HPDE6-E6E7 (cell line): ENCODE results near the gene THAP8.

ENCODE experiments used
- DNase-seq: peaks from one replicate; pipeline ENCODE4 v3.0.0; 2011; ENCODE audit warnings: missing footprints; ENCODE audit errors: extremely low spot score

Gene THAP8

DNA sequence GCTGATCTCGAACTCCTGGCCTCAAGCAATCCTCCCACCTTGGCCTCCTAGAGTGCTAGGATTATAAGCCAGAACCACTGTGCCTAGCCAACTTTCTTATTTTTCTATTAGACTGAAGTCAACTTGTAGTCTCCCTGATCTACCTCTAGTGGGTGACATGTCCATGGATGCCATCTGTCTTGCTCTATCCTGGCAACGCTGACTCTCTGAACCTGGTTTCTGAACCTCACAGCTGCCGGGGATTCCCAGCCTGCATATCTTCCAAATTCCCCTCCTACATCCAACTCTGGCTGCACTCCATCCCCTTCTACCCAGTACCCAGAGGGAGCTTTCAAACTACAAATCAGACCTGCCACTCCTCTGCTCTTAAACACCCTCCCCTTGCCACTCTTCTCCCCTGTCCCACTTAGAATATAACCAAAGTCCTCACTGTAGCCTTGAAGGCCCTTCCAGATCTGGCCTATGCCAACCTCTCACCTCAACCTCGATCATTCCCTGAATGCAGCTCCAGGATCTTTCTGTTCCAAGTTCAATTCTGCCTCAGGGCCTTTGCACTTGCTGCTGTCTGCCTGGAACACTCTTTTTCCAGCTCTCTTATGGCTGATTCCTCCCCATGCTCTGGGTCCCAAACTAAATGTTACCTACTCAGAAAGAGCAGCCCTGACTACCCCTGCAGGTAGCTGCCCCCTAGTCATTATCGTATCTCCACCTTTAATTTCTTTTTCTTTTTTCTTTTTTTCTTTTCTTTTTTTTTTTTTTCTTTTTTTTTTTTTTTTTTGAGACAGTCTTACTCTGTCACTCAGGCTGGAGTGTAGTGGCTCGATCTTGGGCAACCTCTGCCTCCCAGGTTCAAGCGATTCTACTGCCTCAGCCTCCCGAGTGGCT lies 23.6 kb downstream of the THAP8 start:
- DNase-seq = no peak

DNA sequence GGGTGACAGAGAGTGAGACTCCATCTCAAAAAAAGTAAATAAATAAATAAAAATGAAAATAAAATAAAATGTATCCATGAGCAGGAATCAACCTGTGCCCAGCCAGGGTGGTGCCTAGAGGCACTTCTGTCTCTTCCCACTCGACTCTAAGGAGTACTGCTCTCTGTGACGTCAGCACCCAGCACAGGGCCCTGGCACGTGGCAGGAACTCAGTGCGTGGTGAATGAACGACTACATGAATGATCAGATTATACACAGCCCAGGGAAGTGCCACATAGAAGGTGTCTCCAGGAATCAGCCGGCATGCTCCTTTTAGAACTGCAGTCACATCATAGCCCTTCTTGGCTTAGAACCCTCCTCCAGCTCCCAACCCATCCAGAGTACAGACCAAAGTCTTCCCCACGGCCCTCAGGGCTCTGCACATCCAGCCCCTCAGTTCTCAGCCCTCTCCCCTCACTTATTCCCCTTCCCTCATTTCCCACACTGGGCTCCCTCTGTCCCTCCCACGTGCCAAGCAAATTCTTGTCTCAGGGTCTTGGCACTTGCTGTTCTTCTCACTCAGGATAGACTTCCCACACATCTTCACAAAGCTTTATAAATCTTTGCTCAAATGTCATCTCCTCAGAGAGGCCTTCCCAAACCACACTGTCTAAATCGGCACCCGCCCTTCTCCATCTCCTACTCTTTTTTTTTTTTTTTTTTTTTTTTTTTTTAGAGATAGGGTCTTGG lies 25.6 kb downstream of the THAP8 start:
- DNase-seq = no peak

DNA sequence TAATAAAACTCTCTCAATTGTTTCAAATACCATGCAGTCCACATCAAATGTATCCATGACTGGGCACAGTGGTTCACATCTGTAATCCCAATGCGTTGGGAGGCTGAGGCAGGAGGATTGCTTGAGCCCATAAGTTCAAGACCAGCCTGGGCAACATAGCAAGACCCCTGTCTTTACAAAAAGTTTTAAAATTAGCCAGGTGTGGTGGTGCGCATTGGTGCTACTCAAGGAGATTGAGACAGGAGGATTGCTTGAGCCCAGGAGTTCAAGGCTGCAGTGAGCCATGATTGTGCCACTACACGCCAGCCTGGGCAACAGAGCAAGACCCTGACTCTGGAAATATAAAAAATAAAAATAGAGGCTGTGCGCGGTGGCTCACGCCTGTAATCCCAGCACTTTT lies 26.4 kb downstream of the THAP8 start:
- no peak for DNase-seq

DNA sequence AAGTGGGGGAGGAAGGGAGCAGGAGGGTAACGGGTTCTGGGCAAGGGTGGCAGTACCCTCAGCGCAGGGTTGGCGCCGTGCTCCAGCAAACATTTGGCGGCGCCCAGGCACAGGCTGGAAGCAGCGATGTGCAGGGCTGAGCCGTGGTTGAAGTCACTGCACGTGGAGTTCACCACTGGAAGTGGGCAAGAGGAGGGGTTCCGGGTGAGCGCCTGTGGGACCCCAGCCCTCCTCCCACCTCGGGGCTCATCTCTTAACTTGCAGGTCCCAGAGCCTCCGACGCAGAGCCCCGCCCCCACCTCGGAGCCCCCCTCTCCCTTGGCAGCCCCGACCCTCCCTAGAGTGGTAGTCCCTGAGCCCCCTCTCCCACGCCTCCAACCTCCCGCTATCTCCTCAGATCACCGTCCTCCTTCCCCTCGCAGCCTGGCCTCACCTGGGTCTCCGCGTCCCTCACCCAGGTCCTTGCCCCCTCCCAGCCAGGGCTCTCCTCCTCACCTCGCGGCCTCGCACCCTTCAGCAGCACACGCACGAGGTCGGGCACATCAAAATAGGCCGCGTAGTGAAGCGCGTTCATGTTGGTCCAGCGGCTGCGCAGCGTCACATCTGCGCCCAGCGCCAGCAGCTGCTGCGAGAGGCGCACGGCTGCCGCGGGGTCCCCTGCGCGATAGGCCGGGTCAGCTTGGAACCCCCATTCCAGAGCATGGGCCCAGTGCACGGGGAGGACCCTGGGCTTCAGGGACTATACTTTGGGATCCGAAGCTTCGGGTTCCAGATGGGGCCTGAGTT lies 27.8 kb downstream of the THAP8 start:
- DNase-seq = no peak

DNA sequence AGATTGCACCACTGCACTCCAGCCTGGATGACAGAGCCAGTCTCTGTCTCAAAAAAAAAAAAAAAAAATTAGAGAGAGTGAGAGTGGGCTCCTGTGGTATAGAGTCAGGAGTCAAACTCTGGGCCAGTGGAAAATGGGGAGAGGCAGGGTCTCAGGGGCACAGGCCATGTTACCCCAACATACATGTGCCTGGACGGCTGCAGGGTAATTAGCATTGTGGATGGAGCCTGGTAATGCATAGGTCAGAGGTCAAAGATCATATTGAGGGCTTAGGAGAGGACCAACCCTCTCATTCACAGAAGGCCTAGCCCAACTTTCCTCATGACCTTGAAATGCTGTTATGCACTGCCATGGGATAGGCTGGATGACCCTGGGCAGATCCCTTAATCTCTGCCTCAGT lies 28.5 kb downstream of the THAP8 start:
- no peak for DNase-seq

DNA sequence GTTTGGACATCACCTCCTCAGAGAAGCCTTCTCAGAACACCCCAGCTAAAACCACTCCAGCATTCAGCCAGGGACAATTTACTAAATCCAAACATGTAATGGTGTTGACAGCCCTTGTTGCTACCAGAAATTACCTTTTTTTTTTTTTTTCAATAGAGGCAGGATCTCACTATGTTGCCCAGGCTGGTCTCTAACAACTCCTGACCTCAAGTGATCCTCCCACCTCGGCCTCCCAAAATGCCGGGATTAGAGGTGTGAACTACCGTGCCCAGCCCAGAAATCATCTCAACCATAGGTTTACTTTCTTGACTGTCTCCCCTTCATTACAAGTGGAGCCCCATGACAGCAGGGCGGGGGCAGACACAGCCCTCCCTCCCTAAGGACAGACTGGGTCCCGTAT lies 30.7 kb downstream of the THAP8 start:
- DNase-seq = no peak

DNA sequence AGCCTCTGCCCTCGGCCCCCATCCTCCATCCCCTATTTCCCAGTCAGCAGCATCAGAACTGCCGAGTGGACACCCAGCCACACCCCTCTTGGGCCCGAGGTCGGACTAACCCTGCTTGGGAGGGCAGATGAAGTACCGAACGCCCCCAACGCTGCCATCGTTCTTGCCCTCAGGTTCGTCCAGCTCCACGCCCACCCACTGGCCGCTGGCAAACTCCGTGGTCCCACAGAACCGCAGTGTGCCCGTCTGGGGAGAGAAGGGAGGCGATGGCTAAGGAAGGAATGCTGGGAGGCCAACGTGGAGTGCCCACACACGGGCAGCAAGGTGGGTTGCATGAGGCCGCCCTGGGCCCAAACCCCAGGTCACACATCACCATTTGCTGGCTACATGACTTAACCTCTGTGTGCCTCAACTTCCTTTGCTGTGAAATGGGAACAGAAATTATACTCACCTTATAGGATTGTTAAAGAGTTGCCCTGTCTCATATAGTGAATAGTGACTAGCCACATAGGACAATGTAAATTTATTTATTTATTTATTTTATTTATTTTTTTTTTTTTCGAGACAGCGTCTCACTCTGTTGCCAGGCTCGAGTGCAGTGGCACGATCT lies 34.9 kb downstream of the THAP8 start:
- DNase-seq = no peak

DNA sequence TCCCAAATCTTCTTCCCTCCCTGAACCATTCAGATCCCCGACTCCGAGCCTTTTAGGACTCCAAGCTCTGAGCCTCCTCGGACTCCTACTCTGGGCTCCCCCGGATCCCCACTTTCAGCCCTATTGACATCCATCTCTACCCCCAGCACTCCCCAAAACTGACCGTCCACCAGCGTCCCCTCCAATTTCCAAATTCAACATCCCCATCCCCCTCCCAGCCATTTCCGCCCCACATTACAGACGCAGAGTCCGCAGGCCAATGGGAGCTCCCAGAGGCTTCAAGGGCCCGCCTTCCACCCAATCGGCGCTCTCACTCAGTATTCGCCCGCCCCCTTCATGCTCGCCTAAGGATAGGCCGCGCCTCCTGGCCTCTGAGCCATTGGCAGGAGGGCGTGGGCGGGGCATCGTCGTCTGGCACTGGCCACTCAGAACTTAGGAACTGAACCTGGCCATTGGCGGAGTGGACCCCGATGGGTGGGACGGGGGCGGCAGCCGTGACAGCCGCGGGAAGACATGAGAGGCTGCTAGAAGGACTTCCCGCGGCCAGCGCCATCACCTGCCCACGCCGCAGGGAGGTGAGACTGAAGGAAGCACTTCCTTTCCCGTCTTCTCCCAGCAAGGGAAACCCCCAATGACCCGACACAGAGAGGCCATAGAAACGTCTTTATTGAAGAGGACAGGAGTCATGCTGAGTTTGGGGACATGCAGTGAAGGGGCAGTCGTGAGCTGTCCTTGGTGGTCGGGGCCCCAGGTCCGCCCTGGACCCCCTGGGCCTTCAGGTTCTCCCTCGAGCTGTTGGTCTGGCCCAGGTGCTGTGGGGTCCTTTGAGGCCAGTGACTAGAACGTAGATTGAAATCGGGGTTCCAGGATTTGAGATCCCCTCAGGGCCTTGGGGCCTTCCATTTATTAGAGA lies 39.8 kb downstream of the THAP8 start, which contains the start of gene ALKBH6:
ALKBH6 (minus strand) TSS at position 202 of the 913 bp plus-strand sequence. CDS start 816 bp downstream, outside the sequence.
- DNase-seq = peak; percentile 99

DNA sequence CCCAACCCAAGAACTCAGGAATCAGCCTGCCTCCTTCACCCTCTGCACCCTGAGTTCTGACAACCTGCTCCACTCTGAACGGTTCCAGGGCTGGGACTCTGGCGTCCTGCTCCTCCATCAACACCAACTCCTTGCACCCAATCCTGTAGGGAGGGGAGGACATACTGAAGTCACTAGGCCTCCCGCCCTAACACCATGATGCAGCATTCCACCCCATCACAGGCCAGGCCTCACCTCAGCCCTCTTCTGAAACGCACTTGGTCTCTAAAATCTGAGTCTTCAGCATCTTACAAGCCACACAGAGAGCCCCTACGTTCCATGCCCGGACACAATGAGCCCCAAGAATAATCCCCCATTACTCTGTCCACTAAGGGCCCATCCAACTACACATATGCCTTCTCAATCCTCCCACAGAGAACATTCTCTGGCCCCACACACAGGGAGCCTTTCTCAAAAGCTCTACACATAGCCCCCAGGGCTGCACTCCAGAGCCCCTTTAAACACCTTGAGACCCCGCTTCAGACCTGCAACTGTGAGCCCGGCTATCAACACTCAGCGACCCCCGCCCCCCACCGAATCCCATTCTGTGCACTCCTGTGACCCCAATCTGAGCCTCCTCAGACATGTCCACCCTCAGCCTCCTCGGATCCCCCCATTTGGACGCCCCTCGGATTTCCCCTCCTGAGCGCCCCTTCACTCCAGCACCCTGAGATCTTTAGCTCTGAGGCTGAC lies 40.6 kb downstream of the THAP8 start:
- no peak for DNase-seq

DNA sequence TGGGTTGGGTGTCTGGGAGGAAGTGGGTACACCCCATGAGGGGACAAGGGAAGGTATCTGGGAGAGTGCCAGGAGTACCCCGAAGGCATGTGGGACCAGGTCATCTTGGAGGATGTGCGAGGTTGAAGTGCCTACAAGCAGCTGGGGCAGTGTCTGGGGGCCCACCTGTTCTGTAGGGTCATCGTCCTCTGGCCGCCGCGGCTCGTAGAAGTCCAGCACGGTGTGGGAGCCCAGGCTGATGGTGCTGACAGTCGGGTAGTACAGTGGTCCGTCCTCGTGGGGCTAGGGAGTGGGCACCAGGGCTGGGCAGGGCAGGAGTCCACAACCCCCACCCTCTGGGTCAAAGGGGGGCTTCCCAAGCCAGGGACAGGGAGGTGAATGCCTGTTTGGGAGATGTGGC lies 43.7 kb downstream of the THAP8 start:
- no peak for DNase-seq

DNA sequence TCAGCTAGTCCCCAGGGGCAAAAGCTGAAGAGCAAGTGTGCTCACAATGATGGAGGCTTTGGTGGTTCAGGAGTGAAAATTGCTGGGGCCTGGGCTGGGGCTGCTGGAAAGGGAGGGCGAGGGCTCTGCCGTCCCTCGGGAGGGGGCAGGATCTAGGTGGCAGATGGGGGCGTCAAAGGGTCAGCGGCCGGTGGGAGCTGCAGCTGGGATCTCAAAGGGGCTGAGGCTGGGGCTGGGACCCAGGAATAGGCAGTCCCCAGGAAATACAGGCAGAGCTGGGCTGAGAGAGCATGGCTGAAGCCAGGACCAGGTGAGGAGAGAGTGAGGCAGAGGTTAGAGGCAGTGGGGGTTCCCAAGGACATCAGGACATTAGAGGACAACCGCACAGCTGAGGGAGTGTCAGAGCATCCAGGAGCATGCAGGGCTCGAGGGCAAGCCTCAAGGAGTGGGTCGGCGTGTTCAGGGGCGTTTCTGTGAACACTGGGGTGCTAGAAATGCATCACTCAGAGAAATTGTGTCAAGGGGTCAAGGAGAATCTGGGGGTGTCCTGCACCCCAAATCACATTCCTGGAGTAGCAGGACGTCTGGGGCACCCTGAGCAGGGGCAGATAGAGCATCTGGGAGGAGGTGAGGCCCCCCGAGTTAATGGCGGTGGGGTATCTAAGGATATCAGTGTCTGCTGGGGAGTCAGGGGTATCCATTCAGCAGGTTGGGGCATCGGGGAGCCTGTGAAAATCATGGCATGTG lies 44.3 kb downstream of the THAP8 start:
- no peak for DNase-seq

DNA sequence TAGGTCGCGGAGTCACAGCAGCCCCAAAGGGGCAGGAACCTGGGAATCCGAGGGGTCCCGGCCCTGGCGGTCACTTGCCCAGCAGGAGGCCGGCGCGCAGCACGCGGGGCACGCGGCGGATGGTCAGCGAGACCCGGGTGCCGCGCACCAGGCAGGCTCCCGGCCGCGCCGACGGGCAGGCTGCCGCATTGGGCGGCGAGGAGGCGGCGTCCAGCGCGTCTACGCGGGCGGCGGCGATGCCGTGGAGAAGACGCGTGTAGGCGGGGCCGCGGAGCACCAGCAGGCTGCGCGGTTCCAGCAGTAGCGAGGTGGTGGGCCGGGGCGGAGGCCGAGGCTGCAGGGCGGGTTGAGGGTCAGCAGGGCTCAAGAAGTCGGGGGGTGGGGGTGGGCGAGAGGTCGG lies 44.9 kb downstream of the THAP8 start:
- DNase-seq = peak; percentile 52

DNA sequence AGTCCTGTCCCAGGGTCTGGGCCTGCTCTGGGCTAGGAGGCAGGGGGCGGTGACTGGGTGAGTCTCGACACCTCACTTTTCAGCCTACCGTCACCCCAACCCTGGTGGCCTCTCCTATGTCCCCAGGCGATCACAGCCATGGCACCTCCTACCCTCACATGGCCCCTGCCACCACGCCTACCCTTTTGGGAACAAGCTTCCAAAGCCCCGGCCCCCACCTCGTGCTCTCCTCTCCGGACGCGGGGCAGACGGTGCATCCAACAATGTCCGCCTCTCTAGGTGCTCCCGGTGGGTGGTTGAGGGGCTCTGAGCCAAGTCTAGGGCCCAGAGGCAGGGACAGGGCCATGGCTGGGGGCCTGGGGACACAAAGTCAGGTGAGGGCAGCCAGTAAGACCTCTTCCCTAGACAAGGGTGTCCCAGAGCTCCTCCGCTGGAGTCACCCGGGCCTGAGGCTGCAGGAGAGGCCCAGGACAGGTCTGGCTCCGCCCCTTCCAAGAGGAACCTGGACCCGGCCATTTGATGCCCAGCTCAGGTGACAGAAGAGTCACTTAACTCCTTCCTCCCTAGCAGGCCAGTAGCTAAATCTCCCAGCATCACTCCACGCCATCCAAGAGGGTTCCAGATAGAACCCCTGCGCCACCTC lies 45.6 kb downstream of the THAP8 start, which contains the start of gene SYNE4:
SYNE4 (minus strand) TSS at position 478 of the 643 bp plus-strand sequence; CDS start at position 346, 132 bp downstream.
- no peak for DNase-seq

DNA sequence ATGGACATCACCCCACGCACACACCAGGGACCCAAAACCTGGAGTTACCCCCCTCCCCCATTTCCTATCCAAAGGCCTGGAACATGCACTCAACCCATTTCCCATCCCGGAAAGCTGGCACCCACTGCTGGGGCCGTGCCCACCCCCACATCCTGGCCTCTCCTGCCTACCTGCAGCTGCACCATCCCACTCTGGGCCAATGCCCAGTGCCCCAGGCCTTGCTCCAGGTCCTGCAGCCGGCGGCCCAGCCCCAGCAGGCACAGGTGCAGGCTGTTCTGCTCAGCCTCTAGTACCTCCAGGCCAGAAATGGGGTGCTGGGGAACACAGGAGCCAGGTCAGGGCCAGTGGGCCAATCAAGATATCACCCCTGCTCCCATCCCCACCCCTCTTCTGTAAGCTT lies 47.1 kb downstream of the THAP8 start:
- no peak for DNase-seq

DNA sequence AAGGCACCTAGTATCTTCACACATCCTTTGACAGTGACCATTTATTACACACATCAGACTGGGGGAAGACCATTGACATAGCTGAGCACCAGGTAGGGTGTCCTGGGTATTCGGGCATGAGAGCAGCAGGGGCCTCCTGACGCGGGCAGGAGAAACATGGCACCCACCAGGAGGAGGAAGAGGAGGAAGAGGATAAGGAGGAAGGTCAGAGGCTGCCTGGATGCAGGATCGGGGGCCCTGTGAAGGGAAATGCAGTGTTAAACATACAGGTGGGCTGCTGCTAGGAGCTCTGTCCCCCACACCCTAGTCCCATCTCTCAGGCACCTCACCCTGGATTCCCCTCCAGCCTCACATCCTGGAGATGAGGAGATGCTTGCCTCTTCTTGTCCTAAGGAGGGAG lies 50.8 kb downstream of the THAP8 start:
- DNase-seq = no peak

DNA sequence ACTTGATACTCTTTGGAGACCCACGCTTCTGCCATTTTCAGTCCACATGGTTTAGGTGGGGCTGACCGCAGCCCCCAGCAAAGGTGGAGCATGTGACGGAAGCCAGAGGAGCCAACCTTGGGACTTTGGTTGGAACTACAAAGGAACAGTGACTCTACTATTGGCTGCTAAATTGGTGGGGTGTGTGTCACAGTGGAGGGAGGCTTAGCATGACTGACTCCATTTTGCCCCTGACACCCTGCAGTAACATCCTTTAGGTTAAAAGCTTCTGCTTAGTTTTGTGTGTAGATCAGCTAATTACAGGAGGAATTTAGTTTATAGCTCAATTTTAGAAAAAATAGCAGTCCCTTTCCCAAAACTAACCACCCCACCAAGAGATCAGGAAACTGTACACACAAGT lies 52.5 kb downstream of the THAP8 start:
- no peak for DNase-seq

DNA sequence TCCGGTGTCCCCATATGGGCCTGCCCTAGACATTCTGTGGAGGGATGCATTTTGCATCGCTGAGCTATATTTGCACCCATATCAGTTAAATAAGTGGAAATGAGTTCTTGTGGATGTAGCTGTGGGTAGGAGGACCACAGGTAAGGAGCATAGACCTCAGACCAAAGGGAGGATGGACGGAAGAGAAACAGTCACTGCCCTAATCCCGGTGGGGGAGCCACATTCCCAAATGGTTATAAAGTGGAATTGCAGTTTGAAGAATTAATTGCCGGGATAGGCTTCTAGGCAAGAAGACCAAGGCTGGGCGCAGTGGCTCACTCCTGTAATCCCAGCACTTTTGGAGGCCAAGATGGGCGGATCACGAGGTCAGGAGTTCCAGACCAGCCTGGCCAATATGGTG lies 57.3 kb downstream of the THAP8 start:
- no peak for DNase-seq
